HL-60/S4 treated with phorbol 12-myristate 13-acetate at 8.2 ng/mL for 4 days and 3 days (cell line): ENCODE measurements around the gene MRPS22.

ENCODE experiments used
- in situ Hi-C: fragments of 300-500 bp; cut with MboI; formaldehyde crosslinking; loops from 2 replicates; pipeline ENCODE4 v1.15.0; 2022; ENCODE audit warnings: low sequenced_read_pairs

MRPS22 gene

GRCh38 chr3:139309880-139310279 lies 33.9 kb upstream of the MRPS22 start:
- in situ Hi-C loops: loop anchor here (25.0 kb wide), 1 partner anchor 373 kb away; the partner anchor contains the start of genes FOXL2 and FOXL2NB

GRCh38 chr3:139310474-139310933 lies 33.3 kb upstream of the MRPS22 start:
- in situ Hi-C loops: loop anchor here (25.0 kb wide), 1 partner anchor 373 kb away; the partner anchor contains the start of genes FOXL2 and FOXL2NB

- in situ Hi-C loops: loop anchor here (25.0 kb wide), 1 partner anchor 374 kb away; the partner anchor contains the start of genes FOXL2 and FOXL2NB
Observed at GRCh38 chr3:139311557-139311956, 32.3 kb upstream of the MRPS22 start.

GRCh38 chr3:139312416-139312815 lies 31.4 kb upstream of the MRPS22 start:
- in situ Hi-C loops: loop anchor here (25.0 kb wide), 1 partner anchor 375 kb away; the partner anchor contains the start of genes FOXL2 and FOXL2NB

- in situ Hi-C loops: loop anchor here (25.0 kb wide), 1 partner anchor 376 kb away; the partner anchor contains the start of genes FOXL2 and FOXL2NB
Observed at GRCh38 chr3:139312959-139313358, 30.9 kb upstream of the MRPS22 start.

- in situ Hi-C loops: loop anchor here (25.0 kb wide), 1 partner anchor 377 kb away; the partner anchor contains the start of genes FOXL2 and FOXL2NB
Observed at GRCh38 chr3:139313921-139314320, 29.9 kb upstream of the MRPS22 start.

GRCh38 chr3:139317215-139317614 lies 26.6 kb upstream of the MRPS22 start:
- in situ Hi-C loops: loop anchor here (25.0 kb wide), 1 partner anchor 380 kb away; the partner anchor contains the start of genes FOXL2 and FOXL2NB

- in situ Hi-C loops: loop anchor here (25.0 kb wide), 1 partner anchor 381 kb away; the partner anchor contains the start of genes FOXL2 and FOXL2NB
Observed at GRCh38 chr3:139317660-139318430, 26.0 kb upstream of the MRPS22 start.

GRCh38 chr3:139318431-139318816 lies 25.4 kb upstream of the MRPS22 start:
- in situ Hi-C loops: loop anchor here (25.0 kb wide), 1 partner anchor 381 kb away; the partner anchor contains the start of genes FOXL2 and FOXL2NB

- in situ Hi-C loops: loop anchor here (25.0 kb wide), 1 partner anchor 382 kb away; the partner anchor contains the start of genes FOXL2 and FOXL2NB
Observed at GRCh38 chr3:139318826-139319225, 25.0 kb upstream of the MRPS22 start.

GRCh38 chr3:139319428-139320402 lies 24.1 kb upstream of the MRPS22 start:
- in situ Hi-C loops: loop anchor here (25.0 kb wide), 1 partner anchor 382 kb away; the partner anchor contains the start of genes FOXL2 and FOXL2NB

GRCh38 chr3:139320551-139321309 lies 23.1 kb upstream of the MRPS22 start:
- in situ Hi-C loops: loop anchor here (25.0 kb wide), 1 partner anchor 383 kb away; the partner anchor contains the start of genes FOXL2 and FOXL2NB

- in situ Hi-C loops: loop anchor here (25.0 kb wide), 1 partner anchor 385 kb away; the partner anchor contains the start of genes FOXL2 and FOXL2NB
Observed at GRCh38 chr3:139322346-139322745, 21.5 kb upstream of the MRPS22 start.

GRCh38 chr3:139323146-139323545 lies 20.7 kb upstream of the MRPS22 start:
- in situ Hi-C loops: loop anchor here (25.0 kb wide), 1 partner anchor 386 kb away; the partner anchor contains the start of genes FOXL2 and FOXL2NB

GRCh38 chr3:139324456-139324855 lies 19.4 kb upstream of the MRPS22 start:
- in situ Hi-C loops: loop anchor here (25.0 kb wide), 1 partner anchor 387 kb away; the partner anchor contains the start of genes FOXL2 and FOXL2NB

- in situ Hi-C loops: no loop called here
Observed at GRCh38 chr3:139325551-139325950, 18.3 kb upstream of the MRPS22 start.

GRCh38 chr3:139326131-139326530 lies 17.7 kb upstream of the MRPS22 start:
- in situ Hi-C loops: no loop called here

GRCh38 chr3:139326707-139327106 lies 17.1 kb upstream of the MRPS22 start:
- in situ Hi-C loops: no loop called here

- in situ Hi-C loops: no loop called here
Observed at GRCh38 chr3:139327231-139327630, 16.6 kb upstream of the MRPS22 start.
